Activated T-helper 17 cell treated with anti-CD3 and anti-CD28 coated beads, Interleukin-2, amount 50 U/mL, for 72 hours (primary cell): Measurements from ENCODE around the gene CCSER1. TPM values are rescaled to one million over a fixed set of nuclear protein-coding genes. Genes with fewer than 3 reads are reported as not detected.
"Not testable (repeated sequence)": the region's sequence is repeated elsewhere in the genome, so short reads cannot be mapped to it uniquely, and the experiment has no call there.

Experiments used
- ATAC-seq: fragments of 150-1000 bp; cut with Tn5 transposase; replicated peaks from 2 replicates; pipeline ENCODE4 v1.10.0; 2021; ENCODE audit warnings: mild to moderate bottlenecking, moderate library complexity
- H3K27ac Mint-ChIP-seq: one replicate; pipeline ENCODE4 v1.8.0; 2022; ENCODE audit warnings: mixed read lengths
- H3K27me3 Mint-ChIP-seq: one replicate; pipeline ENCODE4 v1.8.0; 2022; ENCODE audit warnings: mixed read lengths
- H3K36me3 Mint-ChIP-seq: one replicate; pipeline ENCODE4 v1.8.0; 2022; ENCODE audit warnings: low read depth, mild to moderate bottlenecking, mixed read lengths
- H3K4me1 Mint-ChIP-seq: one replicate; pipeline ENCODE4 v1.8.0; 2022; ENCODE audit warnings: mixed read lengths
- H3K4me3 Mint-ChIP-seq: one replicate; pipeline ENCODE4 v1.8.0; 2022; ENCODE audit warnings: mild to moderate bottlenecking, mixed read lengths
- H3K9me3 Mint-ChIP-seq: one replicate; pipeline ENCODE4 v1.8.0; 2022; ENCODE audit warnings: mixed read lengths
- total RNA-seq, 2 donors: library from RNA; stranded (reverse); gene quantifications; one replicate each; pipeline ENCODE4 v1.2.3, GENCODE V29; 2022

Gene CCSER1
- total RNA-seq, 2 donors from 2014 or later = 0.64 to 0.78 TPM

- Mint-ChIP-seq H3K27me3 (no peaks in the 10 kb centered on the region), H3K4me3 (no peak overlapping the region), H3K27ac (no peak overlapping the region), H3K9me3 (no peaks in the 10 kb centered on the region), H3K4me1 (no peaks in the 10 kb centered on the region), H3K36me3 (no peaks in the 10 kb centered on the region)
- ATAC-seq = no peak
Observed at GRCh38 chr4:91087743-91088142, 960.5 kb downstream of the CCSER1 start.

- no peak overlapping the region for H3K4me3 Mint-ChIP-seq
Observed at GRCh38 chr4:91089178-91089577, 962.0 kb downstream of the CCSER1 start.

GRCh38 chr4:91092398-91092980, 965.3 kb downstream of the CCSER1 start:
- Mint-ChIP-seq H3K9me3 (peaks cover 13% of the 10 kb centered on the region), H3K4me3 (no peak overlapping the region), H3K27ac (no peak overlapping the region), H3K4me1 (no peaks in the 10 kb centered on the region), H3K36me3 (no peaks in the 10 kb centered on the region), H3K27me3 (no peaks in the 10 kb centered on the region)
- ATAC-seq = no peak

More at GRCh38 chr4:91089178-91089577, 962.0 kb downstream of the CCSER1 start:
- Mint-ChIP-seq H3K36me3 (no peaks in the 10 kb centered on the region), H3K27me3 (no peaks in the 10 kb centered on the region), H3K27ac (no peak overlapping the region), H3K9me3 (no peaks in the 10 kb centered on the region), H3K4me1 (no peaks in the 10 kb centered on the region)
- no peak for ATAC-seq

GRCh38 chr4:91094220-91094619, 967.0 kb downstream of the CCSER1 start:
- not testable (repeated sequence) for H3K27ac Mint-ChIP-seq, H3K27me3 Mint-ChIP-seq, ATAC-seq, H3K4me3 Mint-ChIP-seq, H3K4me1 Mint-ChIP-seq, H3K36me3 Mint-ChIP-seq
- H3K9me3 Mint-ChIP-seq = peaks cover 13% of the 10 kb centered on the region

GRCh38 chr4:91099666-91100065, 972.5 kb downstream of the CCSER1 start:
- no peaks in the 10 kb centered on the region for H3K27me3 Mint-ChIP-seq
- no peak overlapping the region for H3K4me3 Mint-ChIP-seq
- no peaks in the 10 kb centered on the region for H3K4me1 Mint-ChIP-seq
- H3K27ac Mint-ChIP-seq = no peak overlapping the region
- no peak for ATAC-seq
- peaks cover 20% of the 10 kb centered on the region for H3K9me3 Mint-ChIP-seq
- H3K36me3 Mint-ChIP-seq = no peaks in the 10 kb centered on the region

DNA sequence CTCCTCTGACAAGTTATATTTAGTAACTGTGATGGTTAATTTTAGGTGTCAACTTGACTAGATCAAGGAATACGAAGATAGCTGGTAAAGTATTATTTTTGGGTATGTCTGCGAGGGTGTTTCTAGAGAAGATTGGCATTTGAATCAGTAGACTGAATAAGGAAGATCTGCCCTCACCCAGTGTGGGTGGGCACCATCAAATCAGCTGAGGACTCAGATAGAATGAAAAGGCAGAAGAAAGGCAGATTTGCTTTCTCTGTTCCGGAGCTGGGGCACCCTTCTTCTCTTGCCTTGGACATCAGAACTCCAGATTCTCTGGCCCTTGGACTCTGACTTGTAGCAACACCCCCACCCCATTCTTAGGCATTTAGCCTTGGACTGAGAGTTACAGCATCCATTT, 981.6 kb downstream of the CCSER1 start:
- Mint-ChIP-seq H3K36me3 (no peaks in the 10 kb centered on the region), H3K27ac (no peak overlapping the region), H3K4me1 (no peaks in the 10 kb centered on the region), H3K9me3 (peaks cover 7% of the 10 kb centered on the region), H3K4me3 (no peak overlapping the region), H3K27me3 (no peaks in the 10 kb centered on the region)
- ATAC-seq = no peak

DNA sequence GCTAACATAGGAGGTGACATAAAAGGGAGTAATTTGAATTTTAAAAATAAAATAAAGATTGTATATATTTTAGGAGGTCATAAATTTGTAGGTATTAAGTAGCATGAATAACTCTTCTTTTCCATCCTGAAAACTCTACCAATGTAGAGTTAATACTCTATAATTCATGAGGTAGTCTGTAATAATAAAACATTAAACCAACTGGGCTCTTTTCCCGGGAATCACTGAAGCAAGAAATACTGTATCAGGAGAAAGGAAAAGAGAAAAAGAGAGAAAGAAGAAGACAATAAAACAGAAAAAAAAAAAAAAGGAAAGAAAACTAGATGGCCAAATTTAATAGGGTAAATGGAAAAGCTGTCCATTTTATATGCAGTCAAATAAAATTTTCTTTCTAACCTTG, 984.4 kb downstream of the CCSER1 start:
- Mint-ChIP-seq H3K27me3 (no peaks in the 10 kb centered on the region), H3K27ac (no peak overlapping the region), H3K4me1 (no peaks in the 10 kb centered on the region), H3K9me3 (peaks cover under 1% of the 10 kb centered on the region), H3K4me3 (no peak overlapping the region), H3K36me3 (no peaks in the 10 kb centered on the region)
- ATAC-seq = no peak

DNA sequence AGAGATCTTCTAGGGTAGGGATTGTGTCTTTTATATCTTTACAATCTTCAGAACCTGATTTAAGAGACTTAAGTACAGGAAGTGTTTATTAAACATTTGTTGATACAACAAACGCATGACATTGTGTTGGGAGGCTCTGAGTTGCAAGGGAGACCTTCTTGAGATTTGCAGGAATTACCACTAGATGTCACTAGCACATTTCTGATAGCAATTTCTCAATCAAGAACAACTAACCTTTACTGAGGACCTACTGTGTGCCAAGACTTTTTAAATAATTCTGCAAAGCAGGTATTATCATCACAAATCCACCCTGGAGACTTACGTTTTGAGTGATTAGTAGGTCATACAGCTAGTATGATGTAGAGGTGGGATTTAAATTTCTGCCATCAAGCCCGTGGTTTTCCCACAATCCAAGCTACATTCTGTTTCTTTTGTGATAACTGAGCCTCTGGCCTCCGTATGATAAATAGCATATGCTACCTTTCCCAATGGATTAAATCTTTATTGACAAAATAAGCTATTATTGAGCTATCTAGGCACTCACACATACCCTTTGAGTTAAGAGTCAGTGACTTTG, 986.0 kb downstream of the CCSER1 start:
- H3K27me3 Mint-ChIP-seq = no peaks in the 10 kb centered on the region
- no peaks in the 10 kb centered on the region for H3K9me3 Mint-ChIP-seq
- no peak for ATAC-seq
- no peaks in the 10 kb centered on the region for H3K36me3 Mint-ChIP-seq
- no peak overlapping the region for H3K27ac Mint-ChIP-seq
- H3K4me3 Mint-ChIP-seq = no peak overlapping the region
- H3K4me1 Mint-ChIP-seq = no peaks in the 10 kb centered on the region

GRCh38 chr4:91114386-91114785, 987.2 kb downstream of the CCSER1 start:
- Mint-ChIP-seq H3K9me3 (no peaks in the 10 kb centered on the region), H3K4me1 (no peaks in the 10 kb centered on the region), H3K36me3 (no peaks in the 10 kb centered on the region), H3K27me3 (no peaks in the 10 kb centered on the region), H3K27ac (no peak overlapping the region), H3K4me3 (no peak overlapping the region)
- no peak for ATAC-seq

DNA sequence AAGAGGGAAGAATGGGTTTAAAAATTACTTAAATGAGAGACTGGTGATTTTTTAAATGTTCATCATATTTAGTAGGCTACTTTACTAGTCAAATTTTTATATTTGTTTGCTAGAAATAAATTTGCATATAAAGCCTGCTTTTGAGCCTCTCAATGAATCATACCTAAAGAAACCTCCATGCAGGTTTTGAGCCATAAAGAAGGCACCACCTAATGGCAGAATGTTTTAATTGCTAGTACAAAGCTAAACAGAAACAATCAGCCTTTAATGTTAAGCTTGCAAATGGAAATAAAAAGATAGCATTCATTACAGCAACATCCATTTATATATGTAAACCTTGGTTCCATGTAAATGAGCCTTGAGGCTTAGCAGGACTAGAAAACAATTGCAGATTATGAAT, 989.7 kb downstream of the CCSER1 start:
- H3K9me3 Mint-ChIP-seq = peaks cover 4% of the 10 kb centered on the region
- ATAC-seq = no peak
- H3K4me1 Mint-ChIP-seq = no peaks in the 10 kb centered on the region

DNA sequence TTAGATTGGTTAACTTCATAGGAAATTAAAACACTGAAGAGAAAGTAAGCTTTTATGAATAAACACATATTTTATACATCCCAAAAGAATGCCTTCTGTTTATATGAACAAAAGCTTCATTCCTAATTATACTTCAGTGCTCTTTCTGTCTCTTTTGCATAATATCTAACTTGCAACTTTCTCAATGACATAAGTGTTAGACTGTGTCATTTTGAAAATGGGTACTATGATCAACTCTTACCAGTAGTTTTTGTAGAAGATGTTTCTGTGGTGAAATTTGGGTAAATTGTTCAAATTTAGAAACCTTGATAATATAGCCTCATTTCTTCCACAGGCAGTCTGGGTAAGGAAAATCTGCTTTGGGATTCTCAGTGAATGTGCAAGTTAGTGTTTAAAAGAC, 991.4 kb downstream of the CCSER1 start:
- Mint-ChIP-seq H3K36me3 (no peaks in the 10 kb centered on the region), H3K4me3 (no peak overlapping the region), H3K27ac (no peak overlapping the region), H3K4me1 (no peaks in the 10 kb centered on the region), H3K27me3 (no peaks in the 10 kb centered on the region), H3K9me3 (peaks cover 4% of the 10 kb centered on the region)
- ATAC-seq = no peak

More for the DNA sequence above, 989.7 kb downstream of the CCSER1 start:
- H3K36me3 Mint-ChIP-seq = no peaks in the 10 kb centered on the region
- no peak overlapping the region for H3K27ac Mint-ChIP-seq
- H3K4me3 Mint-ChIP-seq = no peak overlapping the region
- H3K27me3 Mint-ChIP-seq = no peaks in the 10 kb centered on the region

GRCh38 chr4:91123742-91124141, 996.5 kb downstream of the CCSER1 start:
- Mint-ChIP-seq H3K4me3 (no peak overlapping the region), H3K4me1 (no peaks in the 10 kb centered on the region), H3K27me3 (no peaks in the 10 kb centered on the region), H3K36me3 (no peaks in the 10 kb centered on the region), H3K27ac (no peak overlapping the region), H3K9me3 (peaks cover 10% of the 10 kb centered on the region)
- ATAC-seq = no peak

GRCh38 chr4:91127192-91127591, 1000.0 kb downstream of the CCSER1 start:
- ATAC-seq = no peak
- Mint-ChIP-seq H3K4me1 (no peaks in the 10 kb centered on the region), H3K36me3 (no peaks in the 10 kb centered on the region), H3K27me3 (no peaks in the 10 kb centered on the region), H3K9me3 (peaks cover 6% of the 10 kb centered on the region), H3K4me3 (no peak overlapping the region), H3K27ac (no peak overlapping the region)

DNA sequence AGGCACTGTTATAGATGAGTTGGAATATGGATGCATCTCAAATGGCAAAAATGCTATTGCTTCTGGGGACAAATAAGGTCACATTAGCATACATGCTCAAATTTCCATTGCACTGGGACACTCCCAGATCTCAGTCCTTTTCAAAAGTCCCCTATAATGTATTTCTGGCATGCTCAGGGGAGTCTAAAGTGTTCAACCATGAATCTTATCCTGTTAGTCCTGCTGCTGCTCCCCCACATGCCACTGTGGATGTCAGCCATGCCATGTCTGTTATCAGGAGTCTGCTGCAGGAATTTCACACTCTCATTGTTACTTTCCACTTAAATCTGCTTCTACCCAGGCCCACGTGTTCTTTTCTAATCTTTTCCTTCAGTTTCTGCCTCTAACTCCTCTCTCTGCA, 1000.6 kb downstream of the CCSER1 start:
- Mint-ChIP-seq H3K36me3 (no peaks in the 10 kb centered on the region), H3K9me3 (peaks cover 6% of the 10 kb centered on the region), H3K4me3 (no peak overlapping the region), H3K4me1 (no peaks in the 10 kb centered on the region), H3K27ac (no peak overlapping the region), H3K27me3 (no peaks in the 10 kb centered on the region)
- no peak for ATAC-seq

GRCh38 chr4:91128519-91128918, 1001.3 kb downstream of the CCSER1 start:
- H3K36me3 Mint-ChIP-seq = no peaks in the 10 kb centered on the region
- no peak overlapping the region for H3K4me3 Mint-ChIP-seq
- no peaks in the 10 kb centered on the region for H3K4me1 Mint-ChIP-seq
- ATAC-seq = no peak
- H3K27me3 Mint-ChIP-seq = no peaks in the 10 kb centered on the region
- H3K9me3 Mint-ChIP-seq = peaks cover 11% of the 10 kb centered on the region
- no peak overlapping the region for H3K27ac Mint-ChIP-seq

- no peaks in the 10 kb centered on the region for H3K36me3 Mint-ChIP-seq
- H3K4me3 Mint-ChIP-seq = no peak overlapping the region
- H3K9me3 Mint-ChIP-seq = peaks cover 14% of the 10 kb centered on the region
- no peak for ATAC-seq
- no peaks in the 10 kb centered on the region for H3K27me3 Mint-ChIP-seq
- H3K4me1 Mint-ChIP-seq = no peaks in the 10 kb centered on the region
- no peak overlapping the region for H3K27ac Mint-ChIP-seq
Observed at GRCh38 chr4:91147067-91147466, 1019.9 kb downstream of the CCSER1 start.
